ENCODE data around the gene KLHL40. TPM values are rescaled to one million over a fixed set of nuclear protein-coding genes. Genes with fewer than 3 reads are reported as not detected.

The KLHL40 gene
- total and polyA plus RNA-seq, 2 donors: 0.06 to 3.5 TPM

DNA sequence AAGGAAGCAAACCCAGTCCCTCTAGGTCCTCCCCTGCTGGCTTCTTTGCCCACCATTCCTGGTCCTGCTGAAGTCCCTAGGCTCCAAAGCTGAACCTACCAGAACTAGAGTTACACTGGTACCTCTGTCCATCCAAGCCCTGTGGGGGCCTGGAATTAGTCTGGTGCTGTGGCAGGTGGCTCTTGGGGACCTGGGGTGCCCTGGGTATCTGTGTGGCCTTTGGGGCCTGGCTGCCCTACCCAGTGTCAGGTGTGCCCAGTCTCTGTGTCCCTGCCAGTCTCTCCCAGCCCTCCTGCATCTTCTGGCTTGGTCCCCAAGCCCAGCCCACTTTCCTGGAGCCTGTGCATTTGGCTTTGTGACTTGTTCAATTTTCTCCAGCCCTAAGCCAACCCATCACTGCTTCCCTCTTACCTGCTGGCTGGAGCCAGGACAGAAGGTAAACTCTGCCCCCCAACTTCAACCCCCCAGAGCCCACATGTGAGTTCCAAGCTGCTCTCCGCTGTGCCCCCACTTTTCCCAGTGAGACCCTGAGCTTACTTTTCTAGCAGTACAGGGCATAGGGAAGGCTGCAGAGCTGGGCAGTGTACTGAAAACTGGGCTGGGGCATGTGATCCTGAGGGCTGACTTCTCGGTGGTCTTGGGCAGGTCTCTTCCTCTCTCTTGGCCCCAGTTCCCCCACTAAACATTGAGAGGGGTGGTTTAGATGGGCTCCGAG is 45.5 kb downstream of the KLHL40 start:
- Histone ChIP-seq H3K4me3 (ENCODE audit: low read depth, low read length) (no peak overlapping the region), H3K4me1 (ENCODE audit: insufficient read depth) (no peaks in the 10 kb centered on the region), H3K36me3 (ENCODE audit: insufficient read depth) (no peaks in the 10 kb centered on the region), H3K27ac (ENCODE audit: low read depth) (no peak overlapping the region)
- no peak for DNase-seq (ENCODE audit: extremely low spot score)
- 94% methylated on average over 3 of the region's 3 CpGs for WGBS

DNA sequence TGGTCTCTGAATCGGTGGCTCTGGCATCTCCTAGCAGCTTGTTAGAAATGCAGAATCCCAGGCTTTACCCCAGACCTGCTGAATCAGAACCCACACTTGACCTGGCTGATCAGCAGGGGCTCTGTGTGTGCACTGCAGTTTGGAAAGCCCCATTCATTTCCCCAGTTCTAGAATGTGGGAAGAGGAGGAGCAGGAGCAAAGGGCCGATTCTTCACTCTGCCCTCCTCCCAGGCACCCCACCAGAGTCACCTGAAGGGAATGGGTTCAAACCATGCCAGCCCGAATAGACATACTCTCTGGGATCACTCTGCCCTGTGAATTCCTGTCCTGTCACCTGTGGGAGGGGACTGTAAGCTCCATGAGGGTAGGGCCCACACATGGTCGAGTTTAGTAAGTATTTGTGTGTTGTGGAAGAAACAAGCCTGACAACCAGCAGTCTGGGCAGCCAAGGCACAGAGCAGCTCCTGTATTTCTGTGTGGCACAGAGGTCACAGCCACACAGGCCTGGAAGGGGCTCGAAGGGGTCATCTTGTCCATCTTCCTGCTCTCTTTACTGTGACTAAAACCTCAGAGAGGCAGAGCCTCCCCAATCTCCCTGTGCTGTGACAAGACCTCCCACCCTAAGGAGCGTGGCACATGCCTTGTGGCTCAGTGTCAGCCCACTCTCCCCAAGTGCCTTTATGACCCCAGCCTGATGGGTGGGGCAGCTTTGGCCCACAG is 46.3 kb downstream of the KLHL40 start:
- no peaks in the 10 kb centered on the region for H3K36me3 ChIP-seq (ENCODE audit: insufficient read depth)
- WGBS: 91% methylated on average over 6 of the region's 6 CpGs
- DNase-seq (ENCODE audit: extremely low spot score): no peak
- no peak overlapping the region for H3K27ac ChIP-seq (ENCODE audit: low read depth)
- H3K4me1 ChIP-seq (ENCODE audit: insufficient read depth): no peaks in the 10 kb centered on the region
- no peak overlapping the region for H3K4me3 ChIP-seq (ENCODE audit: low read depth, low read length)

DNA sequence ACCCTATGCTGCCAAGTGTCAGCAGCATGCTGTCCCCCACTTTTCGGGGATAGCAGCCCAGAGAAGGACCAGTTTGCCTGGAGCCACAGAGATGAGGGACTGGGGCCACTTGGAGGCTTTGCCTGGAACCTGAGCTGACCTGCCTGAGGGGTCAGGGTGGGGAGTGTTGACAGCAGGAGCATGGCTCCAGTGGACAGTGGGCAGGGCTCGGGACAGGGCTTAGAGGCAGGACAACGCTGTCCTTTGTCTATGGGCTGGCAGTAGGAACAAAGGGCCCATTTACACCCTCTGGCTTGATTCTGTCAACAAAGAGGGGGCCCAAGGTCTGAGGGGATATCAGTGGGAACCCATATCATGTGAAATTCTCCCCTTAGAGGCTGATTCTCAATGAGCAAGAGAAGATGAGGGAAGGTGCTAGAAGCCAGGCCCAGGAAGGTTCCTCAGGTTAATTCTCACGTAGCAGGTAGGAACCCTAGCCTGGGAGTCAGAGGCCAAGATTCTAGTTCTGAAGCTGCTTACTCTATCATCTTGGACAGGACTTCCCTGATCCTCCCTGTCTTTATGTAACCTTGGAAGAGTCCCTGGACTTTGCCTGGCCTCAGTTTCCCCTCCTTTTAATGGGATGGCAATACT is 47.0 kb downstream of the KLHL40 start:
- Histone ChIP-seq H3K4me3 (ENCODE audit: low read depth, low read length) (no peak overlapping the region), H3K27ac (ENCODE audit: low read depth) (no peak overlapping the region), H3K4me1 (ENCODE audit: insufficient read depth) (no peaks in the 10 kb centered on the region), H3K36me3 (ENCODE audit: insufficient read depth) (no peaks in the 10 kb centered on the region)
- 79% methylated on average over 4 of the region's 4 CpGs for WGBS
- no peak for DNase-seq (ENCODE audit: extremely low spot score)

DNA sequence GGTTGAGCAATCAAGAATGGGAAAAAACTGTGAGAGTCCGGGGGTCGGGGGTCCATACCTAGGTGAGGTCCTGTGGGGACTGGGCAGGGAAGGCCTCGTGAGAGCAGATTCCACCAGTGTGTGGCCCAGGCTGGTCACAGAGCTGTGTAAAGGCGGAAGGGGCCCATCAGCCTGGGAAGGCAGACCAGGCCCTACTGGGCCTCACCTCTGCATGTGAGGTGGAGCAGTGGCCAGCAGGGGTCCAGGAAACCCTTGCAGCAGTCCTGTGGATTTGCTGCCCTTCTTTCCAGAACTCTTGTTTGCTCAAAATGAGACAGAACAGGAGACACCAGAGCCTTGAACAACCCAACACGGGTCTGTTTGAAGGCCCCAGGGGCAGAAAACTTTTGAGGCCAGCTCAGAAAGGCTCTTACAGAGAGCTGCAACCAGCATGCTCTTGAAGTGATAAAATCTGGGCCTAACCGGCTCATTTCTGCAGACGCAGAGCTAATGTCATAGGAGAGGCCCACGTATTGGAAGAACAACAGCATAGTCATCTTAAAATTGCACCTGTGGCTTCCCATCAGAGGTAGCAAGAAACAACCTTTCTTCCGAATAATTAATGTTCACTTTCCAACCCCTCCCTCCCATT is 47.6 kb downstream of the KLHL40 start:
- 79% methylated on average over 9 of the region's 9 CpGs for WGBS
- Histone ChIP-seq H3K27ac (ENCODE audit: low read depth) (no peak overlapping the region), H3K4me3 (ENCODE audit: low read depth, low read length) (no peak overlapping the region), H3K4me1 (ENCODE audit: insufficient read depth) (no peaks in the 10 kb centered on the region), H3K36me3 (ENCODE audit: insufficient read depth) (no peaks in the 10 kb centered on the region)
- no peak for DNase-seq (ENCODE audit: extremely low spot score)

DNA sequence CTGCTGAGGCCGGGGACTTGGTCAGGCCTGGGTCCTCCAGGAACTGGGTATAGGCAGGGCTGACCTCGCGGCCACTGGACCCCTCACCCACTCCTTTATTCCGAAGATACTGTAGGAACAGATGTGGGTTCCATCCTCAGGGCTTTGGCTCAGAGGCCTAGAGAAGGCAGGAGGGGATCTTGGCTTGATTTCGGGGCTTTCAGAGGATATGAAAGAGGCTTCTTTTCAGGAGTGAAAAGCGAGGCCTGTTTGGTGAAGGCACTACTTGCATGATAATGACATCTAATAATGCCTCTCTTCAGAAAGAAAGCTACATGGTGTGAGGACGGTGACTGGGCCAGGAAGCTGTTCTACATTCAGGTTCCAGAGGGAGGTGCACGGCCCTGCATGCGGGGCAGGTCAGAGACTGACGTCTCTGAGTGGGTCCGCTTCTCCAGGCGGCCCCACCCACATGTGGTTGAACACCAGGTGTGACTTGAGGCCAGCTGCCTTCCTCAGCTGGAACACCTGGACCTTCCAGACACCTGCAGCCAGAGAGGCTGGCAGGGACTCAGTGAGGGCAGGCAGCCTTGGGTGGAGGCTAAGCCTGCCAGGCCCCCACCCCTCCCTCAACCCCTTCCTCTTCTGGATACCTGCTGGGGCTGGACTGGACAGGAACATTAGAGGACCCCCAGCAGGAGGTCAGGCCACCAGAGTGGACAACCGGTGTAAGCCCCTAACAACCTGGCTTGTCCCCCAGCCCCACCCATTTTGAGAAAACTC is 48.3 kb downstream of the KLHL40 start:
- Histone ChIP-seq H3K4me1 (ENCODE audit: insufficient read depth) (no peaks in the 10 kb centered on the region), H3K36me3 (ENCODE audit: insufficient read depth) (no peaks in the 10 kb centered on the region), H3K27ac (ENCODE audit: low read depth) (no peak overlapping the region), H3K4me3 (ENCODE audit: low read depth, low read length) (no peak overlapping the region)
- 85% methylated on average over 13 of the region's 13 CpGs for WGBS
- DNase-seq (ENCODE audit: extremely low spot score): no peak

DNA sequence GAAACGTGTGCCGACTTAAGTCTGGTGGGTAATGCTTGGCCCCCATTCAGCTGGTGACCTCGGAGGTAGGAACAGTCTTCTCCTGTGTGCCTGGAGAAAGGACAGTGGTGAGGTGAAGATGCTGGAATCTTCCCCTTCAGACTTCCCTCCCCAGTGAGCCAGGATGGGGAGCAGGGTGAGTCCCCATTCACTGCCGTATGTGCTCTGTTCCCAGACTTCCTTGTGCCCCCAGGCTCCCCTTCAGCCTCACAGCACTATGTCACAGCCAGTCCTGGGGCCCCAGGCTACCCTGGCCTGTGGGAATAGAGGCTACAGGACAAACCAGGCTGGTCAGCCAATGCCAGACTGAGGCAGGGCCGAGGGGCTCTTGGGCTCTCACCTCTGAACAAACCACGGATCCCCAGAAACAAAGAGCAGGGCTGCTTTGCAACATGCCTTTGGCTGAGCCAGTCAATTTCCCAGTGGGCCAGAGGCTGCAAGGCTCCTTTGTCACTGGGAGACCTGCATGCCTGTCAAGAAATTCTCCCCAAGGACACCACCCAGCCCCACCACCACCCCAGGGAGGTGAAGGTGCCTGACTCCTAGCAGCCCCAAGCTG is 49.0 kb downstream of the KLHL40 start:
- no peaks in the 10 kb centered on the region for H3K36me3 ChIP-seq (ENCODE audit: insufficient read depth)
- no peaks in the 10 kb centered on the region for H3K4me1 ChIP-seq (ENCODE audit: insufficient read depth)
- no peak overlapping the region for H3K4me3 ChIP-seq (ENCODE audit: low read depth, low read length)
- H3K27ac ChIP-seq (ENCODE audit: low read depth): no peak overlapping the region
- no peak for DNase-seq (ENCODE audit: extremely low spot score)
- WGBS: 81% methylated on average over 6 of the region's 6 CpGs

DNA sequence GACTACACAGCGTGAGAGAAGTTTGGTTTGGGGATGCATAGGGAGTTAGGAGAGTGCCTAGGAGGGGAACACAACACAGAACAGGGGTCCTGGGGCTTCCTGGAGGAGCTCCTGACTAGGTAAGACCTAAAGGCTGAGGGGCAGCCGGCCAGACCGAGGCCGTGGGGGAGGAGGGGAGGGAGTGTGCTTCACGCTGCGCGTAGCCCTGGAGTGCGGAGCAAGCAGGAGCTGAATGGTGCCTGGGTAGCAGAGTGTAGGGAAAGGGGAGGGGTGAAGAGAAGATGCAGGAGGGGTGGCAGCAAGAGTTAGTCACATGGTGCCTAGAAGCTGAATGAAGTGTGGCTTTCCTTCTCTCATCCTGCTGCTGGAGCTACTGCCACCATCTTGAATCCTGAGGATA is 49.7 kb downstream of the KLHL40 start:
- 83% methylated on average over 8 of the region's 8 CpGs for WGBS
- no peaks in the 10 kb centered on the region for H3K36me3 ChIP-seq (ENCODE audit: insufficient read depth)
- no peak overlapping the region for H3K27ac ChIP-seq (ENCODE audit: low read depth)
- no peaks in the 10 kb centered on the region for H3K4me1 ChIP-seq (ENCODE audit: insufficient read depth)
- no peak for DNase-seq (ENCODE audit: extremely low spot score)
- H3K4me3 ChIP-seq (ENCODE audit: low read depth, low read length): no peak overlapping the region

DNA sequence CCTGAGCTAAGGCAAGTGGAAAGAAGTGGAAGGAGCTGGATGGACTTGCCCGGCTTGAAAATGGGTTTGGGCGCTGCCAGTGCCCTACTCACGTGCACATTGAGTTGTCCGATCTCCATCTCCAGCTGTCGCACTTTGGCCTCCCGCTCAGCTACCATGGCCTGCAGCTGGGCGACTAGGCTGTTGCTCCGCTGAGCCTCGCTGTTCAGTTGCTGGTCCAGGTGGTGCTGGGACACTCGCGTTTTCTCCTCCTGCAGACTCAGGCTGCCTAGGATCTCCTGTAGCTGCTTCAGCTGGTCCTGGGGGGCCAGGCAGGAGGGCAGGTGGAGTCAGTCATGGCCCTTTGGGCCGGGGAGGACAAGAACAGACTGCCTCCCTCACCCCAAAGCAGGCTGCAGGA is 50.3 kb downstream of the KLHL40 start:
- no peak for DNase-seq (ENCODE audit: extremely low spot score)
- Histone ChIP-seq H3K27ac (ENCODE audit: low read depth) (no peak overlapping the region), H3K36me3 (ENCODE audit: insufficient read depth) (no peaks in the 10 kb centered on the region), H3K4me3 (ENCODE audit: low read depth, low read length) (no peak overlapping the region), H3K4me1 (ENCODE audit: insufficient read depth) (no peaks in the 10 kb centered on the region)
- 94% methylated on average over 12 of the region's 12 CpGs for WGBS

DNA sequence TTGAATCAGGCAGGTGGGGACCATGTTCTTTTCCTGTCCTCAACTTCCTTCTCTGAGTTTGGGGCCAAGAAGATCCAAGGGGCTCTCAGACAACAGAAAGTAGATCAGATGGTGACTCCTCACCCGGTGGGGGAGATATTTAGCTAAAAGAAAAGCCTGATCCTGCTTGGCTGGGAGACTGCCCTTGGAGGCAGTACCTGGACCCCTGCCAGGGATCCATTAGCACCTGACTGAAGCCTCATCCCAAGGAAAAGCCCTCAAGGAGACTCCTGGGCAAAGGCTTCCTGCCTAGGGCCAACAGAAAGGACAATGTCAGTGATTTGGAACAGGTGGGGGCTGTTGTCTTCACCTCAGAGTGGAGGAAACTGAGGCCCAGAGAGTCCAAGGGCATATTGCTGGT is 50.7 kb downstream of the KLHL40 start:
- H3K27ac ChIP-seq (ENCODE audit: low read depth): no peak overlapping the region
- no peak overlapping the region for H3K4me3 ChIP-seq (ENCODE audit: low read depth, low read length)
- H3K4me1 ChIP-seq (ENCODE audit: insufficient read depth): no peaks in the 10 kb centered on the region
- DNase-seq (ENCODE audit: extremely low spot score): no peak
- no peaks in the 10 kb centered on the region for H3K36me3 ChIP-seq (ENCODE audit: insufficient read depth)
- WGBS: 40% methylated on average over 1 of the region's 1 CpG

DNA sequence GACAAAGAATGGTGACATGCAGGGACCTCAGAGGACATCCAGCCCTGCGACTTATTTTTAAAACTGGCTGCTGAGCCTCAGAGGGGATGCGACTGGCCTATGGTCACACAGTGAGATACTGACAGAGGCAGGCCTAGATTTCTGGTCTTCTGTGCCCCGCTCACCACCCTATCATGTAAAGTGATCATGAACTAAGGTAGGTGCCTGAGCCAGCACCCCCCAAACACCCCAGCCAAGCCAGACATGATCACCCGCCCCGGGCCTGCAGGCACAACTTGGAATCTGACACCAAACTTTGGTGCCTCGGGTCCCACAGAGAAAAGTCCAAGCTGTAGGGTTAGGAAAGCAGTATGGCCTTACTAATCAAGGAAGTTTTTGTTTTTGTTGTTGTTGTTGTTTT is 51.2 kb downstream of the KLHL40 start:
- Histone ChIP-seq H3K36me3 (ENCODE audit: insufficient read depth) (no peaks in the 10 kb centered on the region), H3K27ac (ENCODE audit: low read depth) (no peak overlapping the region), H3K4me1 (ENCODE audit: insufficient read depth) (no peaks in the 10 kb centered on the region), H3K4me3 (ENCODE audit: low read depth, low read length) (no peak overlapping the region)
- WGBS: 90% methylated on average over 6 of the region's 6 CpGs
- no peak for DNase-seq (ENCODE audit: extremely low spot score)

DNA sequence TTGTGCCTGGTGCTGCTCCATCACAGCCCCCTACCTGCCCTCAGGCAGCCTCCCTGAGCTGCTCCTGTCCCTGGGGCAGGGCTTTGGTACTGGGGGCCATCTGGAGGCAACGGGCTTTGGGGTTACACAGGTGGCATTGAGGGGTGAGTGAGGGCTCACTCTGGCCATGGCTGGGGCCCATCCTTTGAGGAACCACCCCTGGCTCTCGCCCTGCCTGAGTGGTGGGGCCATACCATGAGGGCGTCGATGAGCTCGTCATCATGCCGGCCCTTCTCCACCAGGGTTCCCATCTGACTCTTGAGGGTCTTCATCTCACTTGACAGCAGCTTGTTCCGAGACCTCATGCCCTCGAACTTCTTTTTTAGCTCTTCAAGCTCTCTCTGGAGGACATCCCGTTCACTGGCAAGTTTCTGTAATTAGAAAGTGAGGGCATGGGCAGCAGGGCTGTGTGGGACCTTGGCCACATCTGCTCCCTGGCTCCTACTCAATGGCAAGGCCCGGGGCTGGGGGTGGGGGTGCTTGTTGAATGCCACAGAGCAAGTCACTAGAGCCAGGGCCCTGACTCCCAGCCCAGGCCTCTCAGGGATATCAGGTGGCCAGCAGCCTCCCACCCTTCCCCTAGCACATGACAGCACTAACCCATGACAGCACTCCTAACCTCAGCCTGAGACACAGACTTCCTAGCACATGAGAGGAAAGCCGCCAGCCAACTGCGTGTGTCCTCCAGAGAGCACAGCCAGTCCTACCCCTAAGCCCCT is 54.2 kb downstream of the KLHL40 start:
- H3K4me1 ChIP-seq (ENCODE audit: insufficient read depth): no peaks in the 10 kb centered on the region
- no peak for DNase-seq (ENCODE audit: extremely low spot score)
- WGBS: 88% methylated on average over 12 of the region's 12 CpGs
- H3K27ac ChIP-seq (ENCODE audit: low read depth): no peak overlapping the region
- H3K36me3 ChIP-seq (ENCODE audit: insufficient read depth): no peaks in the 10 kb centered on the region
- no peak overlapping the region for H3K4me3 ChIP-seq (ENCODE audit: low read depth, low read length)

DNA sequence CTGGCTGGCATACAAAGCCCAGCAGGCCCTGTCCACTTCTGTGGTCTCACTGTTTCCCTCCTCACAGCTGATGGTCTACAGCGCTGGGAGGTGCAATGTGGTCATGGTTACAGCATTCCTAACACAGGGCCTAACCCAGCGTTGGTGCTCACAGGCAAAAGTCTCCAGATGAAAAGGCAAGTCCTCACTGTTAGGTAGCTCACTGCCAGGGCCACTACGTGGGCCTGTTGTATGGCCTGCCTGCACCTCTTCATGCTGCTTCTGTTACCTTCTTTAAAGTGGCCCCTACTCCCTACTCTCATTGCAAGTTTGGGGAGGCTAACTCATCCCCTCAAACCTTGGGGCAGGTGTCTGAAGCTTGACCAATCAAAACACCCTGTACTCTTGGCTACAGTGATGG is 56.5 kb downstream of the KLHL40 start:
- no peaks in the 10 kb centered on the region for H3K4me1 ChIP-seq (ENCODE audit: insufficient read depth)
- WGBS: 87% methylated on average over 3 of the region's 3 CpGs
- H3K36me3 ChIP-seq (ENCODE audit: insufficient read depth): no peaks in the 10 kb centered on the region
- no peak for DNase-seq (ENCODE audit: extremely low spot score)
- H3K4me3 ChIP-seq (ENCODE audit: low read depth, low read length): no peak overlapping the region
- H3K27ac ChIP-seq (ENCODE audit: low read depth): no peak overlapping the region
